Smooth muscle cell of the brain vasculature (primary cell): ENCODE measurements around the gene PROX2.

Experiments used
- DNase-seq: peaks from one replicate; pipeline ENCODE4 v3.0.0-alpha.2; 2012; ENCODE audit warnings: low read depth, low spot score

Gene PROX2

DNA sequence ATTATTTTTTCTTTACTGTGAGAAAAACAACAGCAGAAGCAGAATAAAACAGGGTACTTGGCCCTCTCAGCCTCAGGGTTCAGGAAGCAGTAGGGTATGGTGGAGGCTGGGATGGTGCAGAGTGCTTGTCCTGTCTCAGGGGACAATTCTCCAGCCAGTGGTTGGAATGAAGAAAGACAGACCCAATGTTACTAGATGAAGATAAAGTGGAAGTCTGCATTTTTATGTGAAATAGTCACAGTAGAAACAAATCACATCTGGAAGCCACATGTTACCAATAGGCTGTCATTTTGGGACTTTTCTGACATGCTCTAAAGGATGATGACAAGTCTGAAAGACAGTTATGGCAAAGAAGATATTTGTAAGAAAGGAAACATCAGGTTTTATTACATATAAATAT is 32.3 kb downstream of the PROX2 start:
- no peak for DNase-seq

DNA sequence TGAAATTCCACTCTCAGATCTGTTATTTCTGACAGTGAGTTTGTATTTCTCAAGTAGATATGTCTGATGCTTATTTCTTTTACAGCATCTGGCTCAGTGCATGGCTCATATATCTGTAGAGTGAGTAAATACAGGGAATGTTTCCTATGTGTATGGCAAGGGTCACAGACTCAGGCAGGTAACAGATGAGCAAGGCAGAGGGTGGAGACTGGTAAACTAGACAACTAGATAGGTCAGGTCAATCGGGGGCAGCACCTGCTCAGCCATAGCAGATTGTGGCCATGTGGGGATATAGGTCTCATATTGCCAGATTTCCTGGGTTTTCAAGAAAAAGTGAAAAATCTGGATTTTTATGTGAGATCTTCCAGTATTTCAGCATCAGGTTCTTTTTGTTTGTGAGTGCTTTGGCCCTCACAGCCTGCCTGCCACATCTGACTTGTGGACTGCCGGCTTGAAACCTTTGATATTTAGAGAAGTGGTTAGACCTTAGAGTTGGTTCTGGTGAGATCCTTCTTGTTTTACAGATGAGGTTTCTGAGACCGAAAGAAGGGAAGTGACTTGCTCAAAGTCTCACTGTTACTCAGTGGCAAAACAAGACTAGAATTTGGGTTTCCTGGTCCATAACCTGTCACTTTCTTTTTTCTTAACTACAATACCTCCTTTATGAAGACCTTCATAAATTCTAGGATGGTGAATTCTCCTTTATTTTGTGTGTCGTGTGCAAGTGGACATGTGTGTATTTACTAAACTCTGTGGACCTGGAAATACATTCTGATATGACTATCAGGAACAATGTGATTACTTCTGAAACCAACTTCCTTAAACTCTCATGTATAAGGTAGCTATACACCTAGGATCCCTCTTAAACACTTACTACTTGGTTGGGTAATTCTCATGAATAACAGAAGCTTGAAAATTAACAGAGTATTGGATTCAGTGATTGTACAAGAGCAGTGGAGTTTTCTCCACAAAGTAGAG is 34.4 kb downstream of the PROX2 start:
- no peak for DNase-seq

DNA sequence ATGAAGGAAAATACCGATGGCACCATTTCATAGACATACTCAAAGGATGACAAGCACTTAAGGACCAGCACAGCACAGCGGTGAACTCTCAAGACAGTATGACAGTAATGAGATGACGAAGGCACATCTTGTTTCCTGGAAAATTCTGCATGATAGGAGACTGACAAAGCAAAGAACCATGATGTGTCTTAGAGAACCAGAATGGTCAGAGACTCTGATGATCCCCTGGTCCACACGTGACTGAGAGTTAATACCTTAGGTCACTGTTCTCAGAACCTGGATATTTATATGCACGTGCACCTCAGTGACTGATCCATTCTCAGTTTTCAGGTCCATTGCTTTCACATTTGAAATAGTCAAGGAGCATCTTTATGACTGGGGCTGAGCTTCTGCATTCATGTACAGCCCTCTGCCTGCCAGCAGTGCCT is 35.3 kb downstream of the PROX2 start:
- no peak for DNase-seq

DNA sequence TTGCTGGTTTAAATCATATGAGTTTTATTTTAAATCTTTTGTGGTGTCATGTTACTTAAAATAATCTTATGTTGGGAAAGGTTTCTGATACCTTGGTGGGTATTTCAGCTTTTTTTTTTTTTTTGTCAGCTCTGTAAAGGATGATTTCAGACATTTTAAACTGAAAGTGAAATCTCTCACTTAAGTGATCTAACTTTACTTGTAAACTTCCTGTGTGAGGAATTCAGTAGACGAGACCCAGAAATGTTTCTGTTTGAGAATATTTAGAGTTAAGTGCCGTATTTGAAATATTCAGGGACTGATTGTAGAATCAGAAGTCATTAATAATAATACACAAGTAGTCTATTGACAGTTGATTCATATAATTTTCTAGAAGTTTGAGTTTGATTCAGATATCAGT is 37.8 kb downstream of the PROX2 start:
- DNase-seq: no peak

DNA sequence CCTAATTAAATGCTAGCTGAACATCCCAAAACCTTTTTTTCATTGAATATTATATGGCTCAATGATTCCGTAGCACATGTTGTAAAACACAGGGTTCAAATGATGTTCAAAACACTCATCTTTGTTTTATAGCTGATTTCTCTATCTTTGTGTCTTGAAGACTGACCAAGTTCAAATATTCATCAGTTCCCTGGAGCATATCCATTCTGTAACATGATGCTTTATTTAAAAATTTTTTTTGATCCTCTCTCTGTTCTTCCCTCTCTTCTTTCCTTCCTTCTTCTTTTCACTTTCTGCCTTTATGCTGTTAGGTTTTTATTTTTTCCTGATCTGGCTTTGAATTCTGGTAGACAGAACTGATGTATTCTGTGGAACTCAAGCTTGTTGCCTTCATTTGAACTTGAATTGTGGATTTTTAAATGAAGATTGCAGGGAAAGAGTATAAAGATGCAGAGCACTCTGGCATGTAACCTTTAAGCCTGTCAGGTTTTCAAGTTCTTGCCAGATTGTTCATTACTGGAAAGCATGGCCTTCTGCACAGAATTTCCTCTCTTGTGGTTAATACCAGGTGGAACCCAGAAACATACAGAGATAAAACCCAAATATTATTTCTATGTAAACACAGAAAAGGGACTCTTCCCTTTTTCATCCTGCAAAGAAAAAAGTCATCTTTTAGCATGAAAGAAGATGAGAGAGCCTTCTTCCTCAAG is 39.5 kb downstream of the PROX2 start:
- DNase-seq: no peak

DNA sequence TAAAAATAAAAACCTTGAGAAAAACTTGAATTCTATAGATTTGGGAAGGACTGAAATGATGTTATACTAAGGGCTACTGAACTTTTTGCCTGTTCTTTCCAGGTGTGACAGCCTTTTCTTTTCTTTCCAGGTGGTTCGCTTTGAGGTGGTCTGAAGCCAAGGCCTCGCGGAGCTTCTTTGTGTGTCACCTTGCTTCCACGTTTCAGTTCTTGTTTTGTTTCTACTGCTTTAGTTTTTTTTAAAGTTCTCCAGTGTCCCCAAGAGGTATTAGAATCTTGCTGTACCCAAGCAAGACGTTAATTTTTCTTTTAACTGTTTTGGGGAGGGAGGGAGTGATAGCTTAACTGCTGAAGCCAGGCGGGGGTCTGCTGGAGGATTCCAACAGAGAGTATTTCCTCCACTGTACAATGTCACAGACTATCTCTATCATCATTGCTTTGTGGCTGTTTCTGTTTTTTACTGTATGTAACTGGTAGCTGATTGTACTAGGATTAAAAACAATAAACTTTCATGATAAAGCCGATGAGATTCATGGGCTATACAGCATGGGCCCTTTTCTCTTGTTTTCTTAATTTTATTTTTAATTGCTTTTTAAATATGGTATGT is 40.2 kb downstream of the PROX2 start:
- DNase-seq: no peak

DNA sequence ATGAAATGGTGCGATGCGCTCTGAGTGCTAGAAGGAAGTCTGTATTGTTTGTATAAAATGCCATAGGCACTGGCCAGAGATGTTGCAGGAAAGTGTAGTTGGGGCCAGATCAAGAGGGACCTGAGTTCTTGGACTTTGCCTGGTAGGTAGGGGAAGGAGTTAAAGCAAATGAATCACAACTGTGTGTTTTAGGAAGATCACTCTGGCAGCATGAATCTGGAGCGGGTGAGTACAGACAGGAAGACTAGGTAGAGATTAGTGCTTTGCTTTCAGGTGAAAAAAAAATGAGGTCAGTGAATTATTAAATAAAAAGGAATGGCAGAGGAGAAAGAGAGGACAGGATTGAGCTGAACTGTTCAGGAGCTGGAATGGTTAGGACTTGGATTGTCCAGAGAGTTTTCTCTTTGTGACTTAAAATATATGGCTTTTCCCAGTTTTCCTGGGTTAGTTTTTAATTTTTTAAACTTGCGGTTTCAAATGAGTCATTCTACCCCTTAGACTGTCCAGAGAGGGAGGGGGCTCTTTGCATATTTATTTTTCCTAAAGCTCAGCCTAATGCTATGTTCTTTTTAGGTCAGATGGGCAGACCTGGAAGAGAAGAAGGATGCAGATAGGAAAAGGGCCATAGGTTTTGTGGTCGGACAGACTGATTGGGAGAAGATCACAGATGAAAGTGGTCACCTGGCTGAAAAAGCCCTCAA is 41.1 kb downstream of the PROX2 start:
- DNase-seq: no peak

DNA sequence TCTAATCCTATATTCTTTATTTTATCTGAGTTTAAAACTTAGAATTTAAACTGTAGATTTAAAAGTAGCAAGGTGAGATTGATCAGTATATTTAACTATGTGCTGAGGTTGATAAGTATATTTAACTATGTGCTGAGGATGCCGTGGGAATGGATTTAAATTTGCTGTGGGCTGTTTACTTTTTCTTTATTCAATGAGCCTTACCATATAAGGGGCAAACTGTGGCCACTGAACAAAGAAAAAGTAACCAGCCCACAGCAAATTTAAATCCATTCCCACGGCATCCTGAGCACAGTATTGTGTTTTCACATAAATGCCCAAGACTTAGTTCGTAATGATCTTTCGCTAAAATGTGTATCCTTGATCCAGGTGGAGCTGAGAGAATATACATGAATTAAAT is 43.1 kb downstream of the PROX2 start:
- DNase-seq: no peak

DNA sequence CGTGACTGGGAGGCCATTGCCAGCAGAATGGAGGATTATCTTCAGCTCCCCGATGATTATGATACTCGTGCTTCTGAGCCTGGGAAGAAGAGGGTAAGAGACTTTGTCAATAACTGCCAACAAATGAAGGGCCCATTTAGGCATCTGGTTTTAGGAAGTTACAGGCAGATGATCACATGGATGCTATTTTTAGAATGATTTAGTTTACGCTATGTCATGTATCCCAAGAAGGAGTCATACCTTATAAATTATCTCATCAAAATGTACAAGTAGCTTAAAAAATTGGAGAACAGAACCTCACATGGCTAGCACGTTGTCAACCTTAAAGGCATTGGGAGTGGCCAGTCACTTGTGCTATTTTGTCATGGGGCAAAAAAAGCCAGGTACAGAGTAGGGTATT is 46.7 kb downstream of the PROX2 start:
- DNase-seq: no peak

DNA sequence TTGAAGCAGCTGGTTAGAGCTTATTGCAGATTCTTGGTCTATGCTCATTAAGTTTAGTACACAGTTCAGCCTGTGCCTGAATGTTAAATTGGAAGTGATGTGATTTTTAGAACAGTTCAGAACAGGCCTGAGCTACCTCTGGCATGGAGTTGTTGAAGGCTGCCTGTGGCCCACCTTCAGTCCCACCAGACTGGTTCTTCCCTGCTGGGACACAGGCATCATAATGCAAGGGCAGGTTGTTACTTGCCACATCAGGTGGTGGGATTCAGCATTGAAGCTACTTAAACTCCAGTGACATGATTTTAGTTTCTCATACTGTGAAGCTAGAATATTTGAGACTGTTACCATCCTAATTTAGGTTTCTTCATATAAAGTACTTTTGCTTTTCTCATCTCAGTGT is 49.4 kb downstream of the PROX2 start:
- no peak for DNase-seq
